HepG2 (cell line): ENCODE results near the gene HECTD4.

ENCODE experiments used
- CHD2 ChIP-seq: IDR thresholded peaks from 2 replicates; pipeline ENCODE4 v1.6.1; 2011; ENCODE audit warnings: low read depth, low read length, improper control_type of control experiment
- NFE2 ChIP-seq: sonication (generic); formaldehyde crosslinking; IDR thresholded peaks from 2 replicates; pipeline ENCODE4 v1.4.0; 2020; ENCODE audit warnings: missing genetic modification reagents
- NFE2L2 ChIP-seq: fragments of 150-350 bp; IDR thresholded peaks from 2 replicates; pipeline ENCODE4 v1.6.1; 2014; ENCODE audit warnings: low read length
- PHB2 ChIP-seq: fragments of 450-650 bp; IDR thresholded peaks from 2 replicates; pipeline ENCODE4 v1.6.1; 2018; ENCODE audit not compliant: partially characterized antibody
- ZNF546 ChIP-seq: sonication (generic); formaldehyde crosslinking; conservative IDR thresholded peaks from 2 replicates; pipeline ENCODE4 v1.8.1; 2023; ENCODE audit warnings: mild to moderate bottlenecking, missing genetic modification reagents
- ZNF652 ChIP-seq: IDR thresholded peaks from 2 replicates; pipeline ENCODE4 v1.6.1; 2016; ENCODE audit warnings: low read depth, borderline replicate concordance
- ZNF678 ChIP-seq: sonication (generic); formaldehyde crosslinking; IDR thresholded peaks from 2 replicates; pipeline ENCODE4 v1.4.0; 2020; ENCODE audit warnings: mild to moderate bottlenecking, missing genetic modification reagents
- ZZZ3 ChIP-seq: sonication (generic); formaldehyde crosslinking; IDR thresholded peaks from 2 replicates; pipeline ENCODE4 v1.4.0; 2020; ENCODE audit warnings: missing genetic modification reagents, mild to moderate bottlenecking, borderline replicate concordance
- TF ChIP-seq, protein P1 (sequence below): sonication (generic); formaldehyde crosslinking; IDR thresholded peaks from 2 replicates; pipeline ENCODE4 v1.4.0; 2020; ENCODE audit warnings: missing genetic modification reagents
- TF ChIP-seq, protein P2 (sequence below): sonication (generic); formaldehyde crosslinking; IDR thresholded peaks from 2 replicates; pipeline ENCODE4 v1.9.0; 2021; ENCODE audit warnings: mild to moderate bottlenecking, missing genetic modification reagents

DNA sequence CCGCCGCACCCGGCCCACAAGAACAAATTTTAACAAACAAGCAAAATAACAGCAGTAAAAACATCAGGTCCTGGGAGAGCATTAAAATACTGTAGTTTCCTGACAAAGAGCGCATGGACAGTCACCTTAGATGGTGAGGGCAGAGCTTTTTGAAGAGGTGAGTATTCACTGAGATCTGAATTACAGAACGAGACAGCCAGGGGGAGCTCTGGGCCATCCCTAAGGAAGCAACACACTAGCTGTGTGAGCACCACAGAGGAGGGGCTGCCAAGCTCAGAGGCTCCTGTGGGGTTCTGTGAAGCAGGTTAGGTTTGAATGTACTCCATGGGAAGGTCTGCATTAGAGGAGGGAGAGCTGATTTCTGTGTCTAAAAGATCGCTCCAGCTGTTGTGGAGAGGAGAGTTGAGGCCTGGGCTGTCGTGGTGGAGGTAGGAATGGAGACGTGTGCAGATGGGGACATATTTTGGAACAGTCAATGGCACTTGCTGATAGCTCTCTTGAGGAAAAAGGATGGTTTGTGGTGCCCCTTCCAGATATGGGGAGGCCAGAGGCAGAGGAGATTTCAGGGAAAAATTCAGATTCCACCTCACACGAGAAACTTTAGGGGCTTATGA, 184.0 kb downstream of the HECTD4 start:
- no peak for TF ChIP-seq ZNF678 (CRISPR knock-in tag)
- no peak for TF ChIP-seq ZNF652 (CRISPR knock-in tag)
- no peak for TF ChIP-seq ZNF546 (CRISPR knock-in tag)
- no peak for TF ChIP-seq CHD2
- no peak for TF ChIP-seq NFE2L2
- TF ChIP-seq, protein P1, sequence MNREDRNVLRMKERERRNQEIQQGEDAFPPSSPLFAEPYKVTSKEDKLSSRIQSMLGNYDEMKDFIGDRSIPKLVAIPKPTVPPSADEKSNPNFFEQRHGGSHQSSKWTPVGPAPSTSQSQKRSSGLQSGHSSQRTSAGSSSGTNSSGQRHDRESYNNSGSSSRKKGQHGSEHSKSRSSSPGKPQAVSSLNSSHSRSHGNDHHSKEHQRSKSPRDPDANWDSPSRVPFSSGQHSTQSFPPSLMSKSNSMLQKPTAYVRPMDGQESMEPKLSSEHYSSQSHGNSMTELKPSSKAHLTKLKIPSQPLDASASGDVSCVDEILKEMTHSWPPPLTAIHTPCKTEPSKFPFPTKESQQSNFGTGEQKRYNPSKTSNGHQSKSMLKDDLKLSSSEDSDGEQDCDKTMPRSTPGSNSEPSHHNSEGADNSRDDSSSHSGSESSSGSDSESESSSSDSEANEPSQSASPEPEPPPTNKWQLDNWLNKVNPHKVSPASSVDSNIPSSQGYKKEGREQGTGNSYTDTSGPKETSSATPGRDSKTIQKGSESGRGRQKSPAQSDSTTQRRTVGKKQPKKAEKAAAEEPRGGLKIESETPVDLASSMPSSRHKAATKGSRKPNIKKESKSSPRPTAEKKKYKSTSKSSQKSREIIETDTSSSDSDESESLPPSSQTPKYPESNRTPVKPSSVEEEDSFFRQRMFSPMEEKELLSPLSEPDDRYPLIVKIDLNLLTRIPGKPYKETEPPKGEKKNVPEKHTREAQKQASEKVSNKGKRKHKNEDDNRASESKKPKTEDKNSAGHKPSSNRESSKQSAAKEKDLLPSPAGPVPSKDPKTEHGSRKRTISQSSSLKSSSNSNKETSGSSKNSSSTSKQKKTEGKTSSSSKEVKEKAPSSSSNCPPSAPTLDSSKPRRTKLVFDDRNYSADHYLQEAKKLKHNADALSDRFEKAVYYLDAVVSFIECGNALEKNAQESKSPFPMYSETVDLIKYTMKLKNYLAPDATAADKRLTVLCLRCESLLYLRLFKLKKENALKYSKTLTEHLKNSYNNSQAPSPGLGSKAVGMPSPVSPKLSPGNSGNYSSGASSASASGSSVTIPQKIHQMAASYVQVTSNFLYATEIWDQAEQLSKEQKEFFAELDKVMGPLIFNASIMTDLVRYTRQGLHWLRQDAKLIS (CRISPR knock-in tag), result no peak
- TF ChIP-seq ZZZ3, result no peak
- TF ChIP-seq, protein P2, sequence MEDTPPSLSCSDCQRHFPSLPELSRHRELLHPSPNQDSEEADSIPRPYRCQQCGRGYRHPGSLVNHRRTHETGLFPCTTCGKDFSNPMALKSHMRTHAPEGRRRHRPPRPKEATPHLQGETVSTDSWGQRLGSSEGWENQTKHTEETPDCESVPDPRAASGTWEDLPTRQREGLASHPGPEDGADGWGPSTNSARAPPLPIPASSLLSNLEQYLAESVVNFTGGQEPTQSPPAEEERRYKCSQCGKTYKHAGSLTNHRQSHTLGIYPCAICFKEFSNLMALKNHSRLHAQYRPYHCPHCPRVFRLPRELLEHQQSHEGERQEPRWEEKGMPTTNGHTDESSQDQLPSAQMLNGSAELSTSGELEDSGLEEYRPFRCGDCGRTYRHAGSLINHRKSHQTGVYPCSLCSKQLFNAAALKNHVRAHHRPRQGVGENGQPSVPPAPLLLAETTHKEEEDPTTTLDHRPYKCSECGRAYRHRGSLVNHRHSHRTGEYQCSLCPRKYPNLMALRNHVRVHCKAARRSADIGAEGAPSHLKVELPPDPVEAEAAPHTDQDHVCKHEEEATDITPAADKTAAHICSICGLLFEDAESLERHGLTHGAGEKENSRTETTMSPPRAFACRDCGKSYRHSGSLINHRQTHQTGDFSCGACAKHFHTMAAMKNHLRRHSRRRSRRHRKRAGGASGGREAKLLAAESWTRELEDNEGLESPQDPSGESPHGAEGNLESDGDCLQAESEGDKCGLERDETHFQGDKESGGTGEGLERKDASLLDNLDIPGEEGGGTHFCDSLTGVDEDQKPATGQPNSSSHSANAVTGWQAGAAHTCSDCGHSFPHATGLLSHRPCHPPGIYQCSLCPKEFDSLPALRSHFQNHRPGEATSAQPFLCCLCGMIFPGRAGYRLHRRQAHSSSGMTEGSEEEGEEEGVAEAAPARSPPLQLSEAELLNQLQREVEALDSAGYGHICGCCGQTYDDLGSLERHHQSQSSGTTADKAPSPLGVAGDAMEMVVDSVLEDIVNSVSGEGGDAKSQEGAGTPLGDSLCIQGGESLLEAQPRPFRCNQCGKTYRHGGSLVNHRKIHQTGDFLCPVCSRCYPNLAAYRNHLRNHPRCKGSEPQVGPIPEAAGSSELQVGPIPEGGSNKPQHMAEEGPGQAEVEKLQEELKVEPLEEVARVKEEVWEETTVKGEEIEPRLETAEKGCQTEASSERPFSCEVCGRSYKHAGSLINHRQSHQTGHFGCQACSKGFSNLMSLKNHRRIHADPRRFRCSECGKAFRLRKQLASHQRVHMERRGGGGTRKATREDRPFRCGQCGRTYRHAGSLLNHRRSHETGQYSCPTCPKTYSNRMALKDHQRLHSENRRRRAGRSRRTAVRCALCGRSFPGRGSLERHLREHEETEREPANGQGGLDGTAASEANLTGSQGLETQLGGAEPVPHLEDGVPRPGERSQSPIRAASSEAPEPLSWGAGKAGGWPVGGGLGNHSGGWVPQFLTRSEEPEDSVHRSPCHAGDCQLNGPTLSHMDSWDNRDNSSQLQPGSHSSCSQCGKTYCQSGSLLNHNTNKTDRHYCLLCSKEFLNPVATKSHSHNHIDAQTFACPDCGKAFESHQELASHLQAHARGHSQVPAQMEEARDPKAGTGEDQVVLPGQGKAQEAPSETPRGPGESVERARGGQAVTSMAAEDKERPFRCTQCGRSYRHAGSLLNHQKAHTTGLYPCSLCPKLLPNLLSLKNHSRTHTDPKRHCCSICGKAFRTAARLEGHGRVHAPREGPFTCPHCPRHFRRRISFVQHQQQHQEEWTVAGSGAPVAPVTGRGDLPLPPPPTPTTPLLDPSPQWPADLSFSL (CRISPR knock-in tag), result no peak
- TF ChIP-seq NFE2, result no peak
- no peak for TF ChIP-seq PHB2
